Measurements from ENCODE around the gene ERC2. TPM values are rescaled to one million over a fixed set of nuclear protein-coding genes. Genes with fewer than 3 reads are reported as not detected.

The ERC2 gene
- polyA plus RNA-seq, 2 of the 4 experiments (the other 2 are of a cell fraction): 0.16 TPM; not detected in 1

DNA sequence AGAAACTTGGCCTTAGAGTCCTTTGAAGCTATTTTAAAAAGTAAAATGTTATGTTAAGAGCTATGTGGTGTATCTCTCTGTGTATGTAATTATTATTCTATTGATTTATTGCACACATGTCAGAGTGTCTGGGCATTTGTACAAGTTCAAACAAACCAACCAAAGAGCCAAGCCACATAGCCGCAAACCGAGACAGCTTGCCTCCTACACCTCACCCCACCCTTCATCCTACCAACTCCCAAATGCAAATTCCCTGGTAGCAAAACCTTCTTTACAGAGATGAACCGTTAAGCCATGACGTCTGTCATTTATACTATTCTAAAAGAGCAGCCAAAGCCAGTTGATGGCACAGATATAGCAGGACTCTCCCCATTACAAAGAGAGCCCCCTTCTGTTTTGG lies 332.3 kb downstream of the ERC2 start:
- 68% methylated on average over 4 of the region's 4 CpGs for WGBS (ENCODE audit: missing lambda C conversion rate)
- Histone ChIP-seq H3K27ac (no peak overlapping the region), H3K4me2 (no peak overlapping the region), H3K4me1 (peaks cover 33% of the 10 kb centered on the region), H3K9me3 (no peaks in the 10 kb centered on the region), H3K4me3 (no peak overlapping the region)
- no peak for FAIRE-seq
- no peak for DNase-seq (ENCODE audit: low read depth in 1 of 2, low spot score in 1 of 2)
- POLR2A ChIA-PET: no interaction called here
- TF ChIP-seq RARB (CRISPR knock-in tag; IDR thresholded peaks at IDR 0.05) (no peak), HOXB5 (CRISPR knock-in tag; IDR thresholded peaks at IDR 0.05) (no peak), CHD2 (IDR thresholded peaks at IDR 0.05; ENCODE audit: low read length, partially characterized antibody) (no peak), CTCF (IDR thresholded peaks at IDR 0.05) (no peak), KDM1A (IDR thresholded peaks at IDR 0.05; ENCODE audit: low read depth) (no peak), SMC3 (IDR thresholded peaks at IDR 0.05) (no peak), CHD4 (IDR thresholded peaks at IDR 0.05; ENCODE audit: borderline replicate concordance) (no peak), NR3C1 (IDR thresholded peaks at IDR 0.05) (no peak), BHLHE40 (IDR thresholded peaks at IDR 0.05; ENCODE audit: low read depth, low read length) (no peak), CBX8 (IDR thresholded peaks at IDR 0.05) (no peak), MYC (IDR thresholded peaks at IDR 0.05; ENCODE audit: borderline replicate concordance, low read length) (no peak), CBX2 (IDR thresholded peaks at IDR 0.05; ENCODE audit: borderline replicate concordance, low read depth) (no peak)
- TF ChIP-seq, protein P1, sequence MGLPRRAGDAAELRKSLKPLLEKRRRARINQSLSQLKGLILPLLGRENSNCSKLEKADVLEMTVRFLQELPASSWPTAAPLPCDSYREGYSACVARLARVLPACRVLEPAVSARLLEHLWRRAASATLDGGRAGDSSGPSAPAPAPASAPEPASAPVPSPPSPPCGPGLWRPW (IDR thresholded peaks at IDR 0.05): no peak
- TF ChIP-seq, protein P2, sequence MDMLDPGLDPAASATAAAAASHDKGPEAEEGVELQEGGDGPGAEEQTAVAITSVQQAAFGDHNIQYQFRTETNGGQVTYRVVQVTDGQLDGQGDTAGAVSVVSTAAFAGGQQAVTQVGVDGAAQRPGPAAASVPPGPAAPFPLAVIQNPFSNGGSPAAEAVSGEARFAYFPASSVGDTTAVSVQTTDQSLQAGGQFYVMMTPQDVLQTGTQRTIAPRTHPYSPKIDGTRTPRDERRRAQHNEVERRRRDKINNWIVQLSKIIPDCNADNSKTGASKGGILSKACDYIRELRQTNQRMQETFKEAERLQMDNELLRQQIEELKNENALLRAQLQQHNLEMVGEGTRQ (IDR thresholded peaks at IDR 0.05): no peak
- TF ChIP-seq, protein P3, sequence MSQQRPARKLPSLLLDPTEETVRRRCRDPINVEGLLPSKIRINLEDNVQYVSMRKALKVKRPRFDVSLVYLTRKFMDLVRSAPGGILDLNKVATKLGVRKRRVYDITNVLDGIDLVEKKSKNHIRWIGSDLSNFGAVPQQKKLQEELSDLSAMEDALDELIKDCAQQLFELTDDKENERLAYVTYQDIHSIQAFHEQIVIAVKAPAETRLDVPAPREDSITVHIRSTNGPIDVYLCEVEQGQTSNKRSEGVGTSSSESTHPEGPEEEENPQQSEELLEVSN (IDR thresholded peaks at IDR 0.05; ENCODE audit: borderline replicate concordance, low read depth): no peak
- CTCF ChIA-PET: no interaction called here
- no peak for ATAC-seq

DNA sequence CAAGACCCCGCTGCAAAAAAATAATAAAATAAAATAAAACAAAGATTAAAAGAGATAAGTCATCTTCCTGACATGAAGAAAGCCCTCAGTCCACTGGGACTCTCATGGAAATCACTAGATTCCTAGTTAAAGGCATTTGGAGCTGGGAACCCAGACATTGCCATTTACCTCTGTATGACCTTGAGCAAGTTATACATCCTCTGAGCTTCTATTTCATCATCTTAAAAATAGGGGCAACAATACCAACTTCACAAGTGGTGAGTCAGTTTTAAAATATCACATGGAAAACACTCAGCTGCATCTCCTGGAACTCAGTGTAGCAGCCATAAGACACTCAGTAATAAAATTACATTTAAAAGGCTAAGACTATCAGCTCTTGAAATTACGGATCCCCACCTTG lies 334.8 kb downstream of the ERC2 start:
- CTCF ChIA-PET: no interaction called here
- no peak overlapping the region for H3K4me3 ChIP-seq
- ATAC-seq (peak; percentile 6 to 56; a peak in 2 of 6 replicates), FAIRE-seq (no peak), DNase-seq (ENCODE audit: low read depth in 1 of 2, low spot score in 1 of 2) (peak in 1 of 2 experiments; percentile 19)
- 90% methylated on average over 2 of the region's 2 CpGs for WGBS (ENCODE audit: missing lambda C conversion rate)
- H3K4me2 ChIP-seq: peak overlapping the region; percentile 82
- H3K27ac ChIP-seq: peak overlapping the region; percentile 58 to 86
- H3K4me1 ChIP-seq: peaks cover 49% of the 10 kb centered on the region
- TF ChIP-seq CBX2 (IDR thresholded peaks at IDR 0.05; ENCODE audit: borderline replicate concordance, low read depth): no peak
- peak in 1 of 2 experiments; percentile 76; a peak in 2 of 4 replicates for TF ChIP-seq CEBPB (IDR thresholded peaks at IDR 0.05)
- no peak for TF ChIP-seq FOSL2 (IDR thresholded peaks at IDR 0.05)
- no peak for TF ChIP-seq FOSL2 (CRISPR knock-in tag; IDR thresholded peaks at IDR 0.05)
- TF ChIP-seq, protein P1 (IDR thresholded peaks at IDR 0.05): no peak
- no peak for TF ChIP-seq HDAC2 (IDR thresholded peaks at IDR 0.05)
- no peak for TF ChIP-seq ZNF302 (CRISPR knock-in tag; IDR thresholded peaks at IDR 0.05)
- TF ChIP-seq JUNB (IDR thresholded peaks at IDR 0.05): 0 out of 2 replicates have a peak, but pooled peaks have one; percentile 56
- TF ChIP-seq ZSCAN20 (CRISPR knock-in tag; IDR thresholded peaks at IDR 0.05): no peak
- TF ChIP-seq HMGXB4 (CRISPR knock-in tag; IDR thresholded peaks at IDR 0.05; ENCODE audit: borderline replicate concordance): no peak
- TF ChIP-seq RFX5 (IDR thresholded peaks at IDR 0.05): no peak
- no peak for TF ChIP-seq NR3C1 (IDR thresholded peaks at IDR 0.05)
- TF ChIP-seq GATA3 (IDR thresholded peaks at IDR 0.05; ENCODE audit: borderline replicate concordance): peak; percentile 18; the same call in 1 of the 2 replicates
- TF ChIP-seq, protein P4, sequence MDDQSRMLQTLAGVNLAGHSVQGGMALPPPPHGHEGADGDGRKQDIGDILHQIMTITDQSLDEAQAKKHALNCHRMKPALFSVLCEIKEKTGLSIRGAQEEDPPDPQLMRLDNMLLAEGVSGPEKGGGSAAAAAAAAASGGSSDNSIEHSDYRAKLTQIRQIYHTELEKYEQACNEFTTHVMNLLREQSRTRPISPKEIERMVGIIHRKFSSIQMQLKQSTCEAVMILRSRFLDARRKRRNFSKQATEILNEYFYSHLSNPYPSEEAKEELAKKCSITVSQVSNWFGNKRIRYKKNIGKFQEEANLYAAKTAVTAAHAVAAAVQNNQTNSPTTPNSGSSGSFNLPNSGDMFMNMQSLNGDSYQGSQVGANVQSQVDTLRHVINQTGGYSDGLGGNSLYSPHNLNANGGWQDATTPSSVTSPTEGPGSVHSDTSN (IDR thresholded peaks at IDR 0.05): no peak
- TF ChIP-seq RARB (CRISPR knock-in tag; IDR thresholded peaks at IDR 0.05): no peak
- TF ChIP-seq SMC3 (IDR thresholded peaks at IDR 0.05): no peak
- TF ChIP-seq EHMT2 (IDR thresholded peaks at IDR 0.05; ENCODE audit: low read depth): no peak
- no peak for TF ChIP-seq CHD4 (IDR thresholded peaks at IDR 0.05; ENCODE audit: borderline replicate concordance)
- H3K9me3 ChIP-seq: no peaks in the 10 kb centered on the region
- POLR2A ChIA-PET: no interaction called here
